Measurements from ENCODE around the gene WDR93. TPM values are rescaled to one million over a fixed set of nuclear protein-coding genes. Genes with fewer than 3 reads are reported as not detected.
A peak's percentile ranks its signal among the peaks of the same experiment; 100 is the strongest.

WDR93 gene
- total RNA-seq, 4 donors from 2014 or later: not detected

DNA sequence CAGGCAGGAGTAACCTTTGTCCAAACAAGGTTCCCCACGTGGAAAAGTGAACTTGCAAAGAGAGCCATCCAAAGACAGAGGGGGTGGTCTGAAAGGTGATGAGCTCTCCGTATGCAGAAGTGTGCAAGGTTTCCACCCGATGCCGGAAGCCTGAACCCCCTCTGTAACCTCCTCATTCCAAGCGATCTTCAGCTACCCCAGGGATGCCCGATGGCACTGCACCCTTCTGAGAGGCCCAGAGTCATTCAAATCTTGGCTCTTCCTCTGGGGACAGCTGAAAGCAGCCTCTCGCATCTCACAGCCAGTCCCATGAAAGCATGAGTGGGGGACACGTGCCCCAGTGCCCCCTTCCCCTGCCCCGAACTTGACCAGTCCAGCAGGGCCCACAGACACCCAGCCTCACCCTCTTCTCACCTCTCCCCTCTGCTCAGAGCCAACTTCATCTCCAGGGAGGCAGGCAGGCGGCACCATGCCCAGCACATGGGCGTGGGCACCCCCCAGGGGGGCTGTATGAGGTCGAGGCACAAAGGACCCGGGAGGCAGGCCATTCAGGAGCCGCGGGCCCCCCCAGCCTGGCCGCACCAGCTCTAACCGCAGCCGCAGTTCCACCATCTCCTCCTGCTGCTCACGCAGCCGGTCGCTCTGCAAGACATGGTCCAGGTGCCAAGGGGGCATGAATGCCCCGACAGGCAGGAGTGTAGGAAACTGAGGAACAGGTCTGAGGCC is 44.0 kb upstream of the WDR93 start:
- H3K36me3 ChIP-seq: peaks cover 0 to 8% (median 0%) of the 10 kb centered on the region in 3 donors
- no peak overlapping the region for H3K4me3 ChIP-seq
- DNase-seq: no peak
- no peaks in the 10 kb centered on the region for H3K9me3 ChIP-seq
- TF ChIP-seq, protein P1, sequence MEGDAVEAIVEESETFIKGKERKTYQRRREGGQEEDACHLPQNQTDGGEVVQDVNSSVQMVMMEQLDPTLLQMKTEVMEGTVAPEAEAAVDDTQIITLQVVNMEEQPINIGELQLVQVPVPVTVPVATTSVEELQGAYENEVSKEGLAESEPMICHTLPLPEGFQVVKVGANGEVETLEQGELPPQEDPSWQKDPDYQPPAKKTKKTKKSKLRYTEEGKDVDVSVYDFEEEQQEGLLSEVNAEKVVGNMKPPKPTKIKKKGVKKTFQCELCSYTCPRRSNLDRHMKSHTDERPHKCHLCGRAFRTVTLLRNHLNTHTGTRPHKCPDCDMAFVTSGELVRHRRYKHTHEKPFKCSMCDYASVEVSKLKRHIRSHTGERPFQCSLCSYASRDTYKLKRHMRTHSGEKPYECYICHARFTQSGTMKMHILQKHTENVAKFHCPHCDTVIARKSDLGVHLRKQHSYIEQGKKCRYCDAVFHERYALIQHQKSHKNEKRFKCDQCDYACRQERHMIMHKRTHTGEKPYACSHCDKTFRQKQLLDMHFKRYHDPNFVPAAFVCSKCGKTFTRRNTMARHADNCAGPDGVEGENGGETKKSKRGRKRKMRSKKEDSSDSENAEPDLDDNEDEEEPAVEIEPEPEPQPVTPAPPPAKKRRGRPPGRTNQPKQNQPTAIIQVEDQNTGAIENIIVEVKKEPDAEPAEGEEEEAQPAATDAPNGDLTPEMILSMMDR (IDR thresholded peaks at IDR 0.05): no peak
- peaks cover 0 to 4% (median 0%) of the 10 kb centered on the region in 4 donors for H3K27me3 ChIP-seq
- H3K4me1 ChIP-seq: peaks cover 0 to 8% (median 0%) of the 10 kb centered on the region in 3 donors
- intact Hi-C loops (cut with DNase I): no loop called here
- 76 to 78% methylated on average over 6 to 9 of the region's 22 CpGs for WGBS, 2 donors
- no peak overlapping the region for H3K27ac ChIP-seq

DNA sequence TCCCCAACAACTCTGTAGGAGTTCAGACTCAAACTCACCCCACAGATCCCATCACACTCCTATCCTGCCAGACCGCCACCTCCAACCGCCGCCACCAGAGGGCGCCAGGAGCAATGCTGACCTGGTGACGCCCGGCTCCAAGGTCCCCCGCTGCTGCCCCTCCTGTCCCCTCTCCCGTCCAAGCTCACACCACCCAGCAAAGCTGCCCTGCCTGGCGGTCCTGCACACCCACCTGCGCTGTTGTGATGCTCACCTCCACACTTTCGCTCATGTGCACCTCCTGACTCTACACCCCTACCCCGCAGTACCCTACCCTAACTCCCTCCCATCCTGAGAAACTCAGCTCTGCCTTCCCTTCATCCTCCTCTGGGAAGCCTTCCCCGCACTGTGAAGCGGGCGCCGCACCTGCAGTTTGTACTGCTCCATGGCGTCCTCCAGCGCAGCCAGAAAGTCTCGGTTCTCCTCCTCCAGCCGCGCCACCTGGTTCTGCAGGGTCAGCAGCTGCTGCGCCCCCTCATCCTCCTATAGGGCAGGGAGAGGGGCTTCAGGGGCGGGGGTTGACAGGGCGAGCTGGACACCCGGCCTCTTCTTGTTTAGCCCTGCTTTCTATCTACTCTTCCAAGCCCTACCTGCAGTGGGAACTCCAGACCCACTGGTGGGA is 43.3 kb upstream of the WDR93 start:
- TF ChIP-seq, protein P1 (IDR thresholded peaks at IDR 0.05): peak; percentile 34 to 81 (median 71)
- no peak for TF ChIP-seq POLR2A (IDR thresholded peaks at IDR 0.05)
- H3K4me1 ChIP-seq: peaks cover 0 to 8% (median 0%) of the 10 kb centered on the region in 3 donors
- H3K27me3 ChIP-seq: peaks cover 0 to 4% (median 0%) of the 10 kb centered on the region in 4 donors
- no peak overlapping the region for H3K4me3 ChIP-seq
- peaks cover 0 to under 1% (median 0%) of the 10 kb centered on the region in 3 donors for H3K36me3 ChIP-seq
- WGBS, 2 donors: 26 to 42% methylated on average over 10 to 25 of the region's 25 CpGs
- DNase-seq: no peak
- no peak overlapping the region for H3K27ac ChIP-seq
- H3K9me3 ChIP-seq: no peaks in the 10 kb centered on the region
- intact Hi-C loops (cut with DNase I): no loop called here

DNA sequence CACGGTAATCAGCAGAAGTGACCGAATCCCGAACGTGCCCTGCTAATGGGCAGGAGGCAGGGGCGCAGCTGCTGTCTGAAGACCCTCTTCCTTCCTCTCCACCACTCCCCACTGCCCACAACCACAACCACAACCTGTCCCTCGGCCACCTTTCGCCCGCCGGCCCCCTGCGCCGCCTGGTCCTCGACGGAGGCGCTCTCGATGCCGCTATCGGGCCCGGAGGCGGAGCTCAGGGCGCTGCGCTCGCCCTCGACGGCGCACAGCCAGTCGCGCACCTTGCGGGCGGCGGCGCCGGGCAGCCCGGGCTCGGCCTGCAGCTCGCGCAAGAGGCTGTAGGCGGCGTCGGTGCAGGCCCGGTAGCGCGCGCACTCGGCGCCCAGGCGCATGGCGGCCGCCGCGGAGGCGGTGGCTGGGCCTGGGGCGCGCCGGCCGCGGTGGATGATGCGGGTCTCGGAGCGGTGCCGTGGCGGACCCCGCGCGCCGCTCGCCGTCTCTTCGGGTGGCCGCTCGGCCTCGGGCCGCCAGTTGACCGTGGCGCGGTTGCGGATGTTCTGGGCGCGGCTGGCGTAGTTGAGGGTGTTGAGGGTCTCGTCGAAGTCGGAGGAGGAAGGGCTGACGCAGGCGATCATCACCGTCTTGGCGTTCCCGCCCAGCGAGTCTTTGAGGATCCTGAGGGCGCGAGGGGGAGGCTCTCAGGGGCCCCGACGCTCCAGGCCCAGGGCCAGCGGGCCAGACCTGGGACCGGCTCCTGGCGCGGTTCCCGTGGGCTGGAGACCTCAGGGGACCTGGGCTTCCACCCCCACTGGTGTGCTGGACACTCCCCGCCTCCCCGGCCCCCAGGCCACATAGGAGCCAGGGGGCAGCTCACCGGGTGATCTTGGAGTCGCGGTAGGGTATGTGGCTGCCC is 42.3 kb upstream of the WDR93 start:
- intact Hi-C loops (cut with DNase I): no loop called here
- H3K4me1 ChIP-seq: peaks cover 0 to 8% (median 0%) of the 10 kb centered on the region in 3 donors
- H3K9me3 ChIP-seq: no peaks in the 10 kb centered on the region
- no peak overlapping the region for H3K4me3 ChIP-seq
- 88 to 89% methylated on average over 20 to 23 of the region's 102 CpGs for WGBS, 2 donors
- TF ChIP-seq POLR2A (IDR thresholded peaks at IDR 0.05): no peak
- TF ChIP-seq, protein P1 (IDR thresholded peaks at IDR 0.05): no peak
- peaks cover 0 to 6% (median 0%) of the 10 kb centered on the region in 4 donors for H3K27me3 ChIP-seq
- DNase-seq: no peak
- no peak overlapping the region for H3K27ac ChIP-seq
- no peaks in the 10 kb centered on the region for H3K36me3 ChIP-seq

DNA sequence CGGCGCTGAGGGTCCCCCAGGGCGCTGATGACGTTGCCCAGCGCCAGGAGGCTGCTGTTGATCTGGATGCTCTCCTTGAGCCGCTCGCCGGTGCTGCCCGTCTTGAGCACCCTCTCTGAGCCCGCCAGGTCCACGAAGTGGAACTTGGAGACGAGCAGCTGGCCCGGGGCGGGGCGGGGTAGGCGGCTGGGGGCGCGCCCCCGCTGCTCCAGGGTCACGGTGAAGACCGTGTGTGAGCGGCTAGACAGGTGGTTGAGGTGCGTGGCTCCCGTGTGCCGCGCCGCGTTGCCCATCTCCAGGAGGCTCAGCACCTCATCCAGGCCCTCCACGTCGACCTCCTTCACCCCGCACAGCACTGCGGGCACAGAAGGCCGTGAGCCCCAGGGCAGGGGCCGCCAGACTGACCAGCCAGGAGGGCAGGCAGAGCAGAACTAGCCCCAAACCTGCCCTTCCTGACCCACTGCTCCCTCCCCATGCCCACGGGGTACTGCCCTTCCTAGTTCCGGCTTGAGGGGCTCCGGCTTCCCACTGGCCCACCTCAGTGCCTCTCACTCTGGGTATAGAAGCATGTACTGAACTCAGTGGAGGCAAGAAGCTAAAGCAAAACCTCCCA is 41.5 kb upstream of the WDR93 start:
- Histone ChIP-seq H3K36me3 (no peaks in the 10 kb centered on the region), H3K4me3 (no peak overlapping the region), H3K27ac (no peak overlapping the region), H3K27me3 (peaks cover 0 to 8% (median 0%) of the 10 kb centered on the region in 4 donors), H3K9me3 (no peaks in the 10 kb centered on the region), H3K4me1 (peaks cover 0 to 9% (median 0%) of the 10 kb centered on the region in 3 donors)
- intact Hi-C loops (cut with DNase I): no loop called here
- WGBS, 2 donors: 98% methylated on average over 7 of the region's 37 CpGs; no CpG with 5 or more reads in 1 of the 2 donors
- TF ChIP-seq POLR2A (IDR thresholded peaks at IDR 0.05): no peak
- TF ChIP-seq, protein P1 (IDR thresholded peaks at IDR 0.05): no peak
- DNase-seq: no peak
